Activated naive CD4-positive, alpha-beta T cell treated with anti-CD3 and anti-CD28 coated beads, Interleukin-2, amount 50 U/mL, for 24 hours (primary cell): ENCODE results near the gene ARL2BP.
"Not testable (repeated sequence)": the region's sequence is repeated elsewhere in the genome, so short reads cannot be mapped to it uniquely, and the experiment has no call there.

Source experiments
- H3K27ac Mint-ChIP-seq: one replicate; pipeline ENCODE4 v1.8.0; 2021; ENCODE audit warnings: mild to moderate bottlenecking, mixed read lengths
- H3K27me3 Mint-ChIP-seq: one replicate; pipeline ENCODE4 v1.8.0; 2021; ENCODE audit warnings: mixed read lengths
- H3K36me3 Mint-ChIP-seq: one replicate; pipeline ENCODE4 v1.8.0; 2021; ENCODE audit warnings: mixed read lengths
- H3K4me1 Mint-ChIP-seq: one replicate; pipeline ENCODE4 v1.8.0; 2021; ENCODE audit warnings: mixed read lengths
- H3K4me3 Mint-ChIP-seq: one replicate; pipeline ENCODE4 v1.8.0; 2021; ENCODE audit warnings: mild to moderate bottlenecking, mixed read lengths
- H3K9me3 Mint-ChIP-seq: one replicate; pipeline ENCODE4 v1.8.0; 2021; ENCODE audit warnings: mixed read lengths

The ARL2BP gene

GRCh38 chr16:57244767-57245471 is at the start of gene ARL2BP:
Gene ARL2BP, plus strand, starts transcription at chr16:57245259. Its CDS starts 109 bp downstream, at chr16:57245368.
- peak within 1 kb of the TSS; percentile 93 for H3K4me3 Mint-ChIP-seq
- peaks cover 24% of the 10 kb centered on the region for H3K4me1 Mint-ChIP-seq
- no peaks in the 10 kb centered on the region for H3K9me3 Mint-ChIP-seq
- H3K27ac Mint-ChIP-seq = peak within 1 kb of the TSS; percentile 94
- no peaks in the 10 kb centered on the region for H3K27me3 Mint-ChIP-seq
- H3K36me3 Mint-ChIP-seq = peaks cover 2% of the 10 kb centered on the region

GRCh38 chr16:57196286-57196685 is 48.8 kb upstream of the ARL2BP start:
- no peaks in the 10 kb centered on the region for H3K9me3 Mint-ChIP-seq
- peaks cover 2% of the 10 kb centered on the region for H3K36me3 Mint-ChIP-seq
- no peak overlapping the region for H3K27ac Mint-ChIP-seq

GRCh38 chr16:57196753-57197152 is 48.3 kb upstream of the ARL2BP start:
- no peak overlapping the region for H3K27ac Mint-ChIP-seq

More at GRCh38 chr16:57196286-57196685, 48.8 kb upstream of the ARL2BP start:
- no peaks in the 10 kb centered on the region for H3K27me3 Mint-ChIP-seq
- peaks cover 48% of the 10 kb centered on the region for H3K4me1 Mint-ChIP-seq
- H3K4me3 Mint-ChIP-seq = no peak overlapping the region

GRCh38 chr16:57200321-57200720 is 44.7 kb upstream of the ARL2BP start:
- H3K36me3 Mint-ChIP-seq, H3K27me3 Mint-ChIP-seq, H3K9me3 Mint-ChIP-seq, H3K4me3 Mint-ChIP-seq, H3K27ac Mint-ChIP-seq: not testable (repeated sequence)
- H3K4me1 Mint-ChIP-seq = peaks cover 22% of the 10 kb centered on the region

More at GRCh38 chr16:57196753-57197152, 48.3 kb upstream of the ARL2BP start:
- Mint-ChIP-seq H3K9me3 (no peaks in the 10 kb centered on the region), H3K4me1 (peaks cover 45% of the 10 kb centered on the region), H3K27me3 (no peaks in the 10 kb centered on the region), H3K36me3 (peaks cover 2% of the 10 kb centered on the region), H3K4me3 (no peak overlapping the region)

GRCh38 chr16:57200926-57201325 is 44.1 kb upstream of the ARL2BP start:
- not testable (repeated sequence) for H3K27me3 Mint-ChIP-seq

GRCh38 chr16:57202095-57202886 is 42.8 kb upstream of the ARL2BP start:
- Mint-ChIP-seq H3K4me1 (peaks cover 9% of the 10 kb centered on the region), H3K27ac (peak overlapping the region; percentile 5), H3K36me3 (peaks cover 7% of the 10 kb centered on the region), H3K9me3 (no peaks in the 10 kb centered on the region), H3K27me3 (no peaks in the 10 kb centered on the region), H3K4me3 (no peak overlapping the region)

More at GRCh38 chr16:57200926-57201325, 44.1 kb upstream of the ARL2BP start:
- H3K4me3 Mint-ChIP-seq, H3K36me3 Mint-ChIP-seq, H3K27ac Mint-ChIP-seq, H3K9me3 Mint-ChIP-seq: not testable (repeated sequence)
- peaks cover 21% of the 10 kb centered on the region for H3K4me1 Mint-ChIP-seq

- Mint-ChIP-seq H3K27me3 (no peaks in the 10 kb centered on the region), H3K9me3 (no peaks in the 10 kb centered on the region), H3K36me3 (peaks cover 11% of the 10 kb centered on the region), H3K4me3 (no peak overlapping the region), H3K27ac (no peak overlapping the region), H3K4me1 (peaks cover 7% of the 10 kb centered on the region)
Observed at GRCh38 chr16:57203451-57203850, 41.6 kb upstream of the ARL2BP start.

GRCh38 chr16:57204675-57205074 is 40.4 kb upstream of the ARL2BP start:
- Mint-ChIP-seq H3K27ac (no peak overlapping the region), H3K9me3 (no peaks in the 10 kb centered on the region), H3K4me1 (peaks cover 4% of the 10 kb centered on the region), H3K36me3 (peaks cover 12% of the 10 kb centered on the region), H3K27me3 (no peaks in the 10 kb centered on the region), H3K4me3 (no peak overlapping the region)

GRCh38 chr16:57208926-57209325 is 36.1 kb upstream of the ARL2BP start:
- H3K4me3 Mint-ChIP-seq = no peak overlapping the region
- peaks cover 7% of the 10 kb centered on the region for H3K4me1 Mint-ChIP-seq
- H3K36me3 Mint-ChIP-seq = peaks cover 24% of the 10 kb centered on the region
- no peaks in the 10 kb centered on the region for H3K27me3 Mint-ChIP-seq
- H3K27ac Mint-ChIP-seq = no peak overlapping the region
- no peaks in the 10 kb centered on the region for H3K9me3 Mint-ChIP-seq

GRCh38 chr16:57209780-57210179 is 35.3 kb upstream of the ARL2BP start:
- Mint-ChIP-seq H3K9me3 (no peaks in the 10 kb centered on the region), H3K36me3 (peaks cover 29% of the 10 kb centered on the region), H3K27me3 (no peaks in the 10 kb centered on the region), H3K4me3 (no peak overlapping the region), H3K27ac (no peak overlapping the region), H3K4me1 (peaks cover 7% of the 10 kb centered on the region)

GRCh38 chr16:57213462-57213861 is 31.6 kb upstream of the ARL2BP start:
- peaks cover 3% of the 10 kb centered on the region for H3K4me1 Mint-ChIP-seq
- H3K27ac Mint-ChIP-seq = no peak overlapping the region
- peaks cover 4% of the 10 kb centered on the region for H3K9me3 Mint-ChIP-seq
- peaks cover 54% of the 10 kb centered on the region for H3K36me3 Mint-ChIP-seq
- H3K4me3 Mint-ChIP-seq = no peak overlapping the region
- H3K27me3 Mint-ChIP-seq = no peaks in the 10 kb centered on the region

- Mint-ChIP-seq H3K27ac (no peak overlapping the region), H3K27me3 (no peaks in the 10 kb centered on the region), H3K4me1 (peaks cover 3% of the 10 kb centered on the region), H3K36me3 (peaks cover 68% of the 10 kb centered on the region), H3K9me3 (peaks cover 12% of the 10 kb centered on the region), H3K4me3 (peak overlapping the region; percentile 11)
Observed at GRCh38 chr16:57216968-57217367, 28.1 kb upstream of the ARL2BP start.

GRCh38 chr16:57223057-57223456 is 22.0 kb upstream of the ARL2BP start:
- Mint-ChIP-seq H3K4me3 (no peak overlapping the region), H3K27me3 (no peaks in the 10 kb centered on the region), H3K36me3 (peaks cover 30% of the 10 kb centered on the region), H3K27ac (no peak overlapping the region), H3K9me3 (peaks cover 8% of the 10 kb centered on the region), H3K4me1 (no peaks in the 10 kb centered on the region)

GRCh38 chr16:57224651-57225335 is 20.3 kb upstream of the ARL2BP start:
- H3K27me3 Mint-ChIP-seq = no peaks in the 10 kb centered on the region
- no peaks in the 10 kb centered on the region for H3K9me3 Mint-ChIP-seq
- H3K36me3 Mint-ChIP-seq = peaks cover 17% of the 10 kb centered on the region
- H3K4me3 Mint-ChIP-seq = no peak overlapping the region
- H3K27ac Mint-ChIP-seq = no peak overlapping the region
- no peaks in the 10 kb centered on the region for H3K4me1 Mint-ChIP-seq

GRCh38 chr16:57225978-57226377 is 19.1 kb upstream of the ARL2BP start:
- Mint-ChIP-seq H3K4me1 (no peaks in the 10 kb centered on the region), H3K27me3 (no peaks in the 10 kb centered on the region), H3K36me3 (peaks cover 15% of the 10 kb centered on the region), H3K9me3 (no peaks in the 10 kb centered on the region), H3K27ac (no peak overlapping the region), H3K4me3 (no peak overlapping the region)
